GM15510 (cell line): ENCODE results near the gene TP53INP2.

Experiments used
- POLR2A ChIP-seq: IDR thresholded peaks from 3 replicates; pipeline ENCODE4 v1.6.1; 2011; ENCODE audit warnings: borderline replicate concordance; ENCODE audit not compliant: insufficient read length; ENCODE audit errors: extremely low read depth

Gene TP53INP2

DNA sequence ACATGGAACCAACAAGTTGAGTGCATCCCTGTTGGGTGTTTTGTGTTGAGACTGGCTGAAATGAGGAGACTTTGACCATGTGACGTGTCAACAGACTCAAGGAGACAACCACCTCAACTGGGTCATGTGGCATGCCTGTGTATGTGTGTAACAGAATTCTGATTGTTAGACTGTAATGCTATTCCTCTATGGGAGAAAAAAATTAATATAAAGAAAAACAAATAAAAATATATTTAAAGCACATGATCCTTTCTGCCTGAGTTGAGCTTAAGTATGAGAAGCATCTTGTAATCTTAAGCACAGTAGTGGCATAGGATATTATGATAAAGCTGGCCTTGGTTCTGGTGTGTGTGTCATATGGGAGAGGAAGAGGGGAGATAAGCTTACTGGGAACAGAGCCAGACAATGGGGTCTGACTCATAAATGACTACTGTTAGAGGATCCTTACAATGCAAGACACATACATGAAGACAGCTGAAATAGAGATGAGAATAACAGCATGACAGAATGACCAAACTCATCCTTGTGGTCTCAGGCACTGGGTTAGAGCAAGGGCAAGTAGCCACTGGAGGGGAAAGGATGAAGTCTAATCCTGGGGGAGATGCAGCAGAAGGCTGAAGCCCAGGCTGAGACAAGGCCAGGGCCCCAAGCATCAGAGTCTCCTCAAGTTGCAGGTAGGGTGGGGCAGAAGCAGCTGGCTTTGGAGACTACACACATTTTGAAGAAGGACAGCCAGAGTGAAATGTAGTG is 9.2 kb downstream of the TP53INP2 start:
- no peak for TF ChIP-seq POLR2A

DNA sequence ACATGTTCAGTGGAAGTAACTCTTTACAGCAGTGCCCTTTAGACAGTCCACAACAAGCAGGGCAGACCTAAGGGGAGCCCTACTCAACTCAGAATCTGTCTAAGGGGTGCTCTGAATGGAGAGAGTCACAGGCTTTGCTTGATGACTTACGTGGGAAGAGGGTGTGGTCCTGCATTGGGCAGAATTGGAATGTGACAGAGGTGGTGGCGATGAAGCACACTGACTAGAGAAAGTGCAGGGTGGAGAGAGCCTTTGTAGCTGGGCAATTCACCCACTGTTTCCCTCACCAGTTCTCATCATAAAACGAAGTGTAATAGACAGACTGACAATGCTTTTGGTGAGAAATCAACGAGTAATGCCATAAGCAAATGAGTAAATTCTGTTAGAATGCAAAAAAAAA is 11.2 kb downstream of the TP53INP2 start:
- no peak for TF ChIP-seq POLR2A

DNA sequence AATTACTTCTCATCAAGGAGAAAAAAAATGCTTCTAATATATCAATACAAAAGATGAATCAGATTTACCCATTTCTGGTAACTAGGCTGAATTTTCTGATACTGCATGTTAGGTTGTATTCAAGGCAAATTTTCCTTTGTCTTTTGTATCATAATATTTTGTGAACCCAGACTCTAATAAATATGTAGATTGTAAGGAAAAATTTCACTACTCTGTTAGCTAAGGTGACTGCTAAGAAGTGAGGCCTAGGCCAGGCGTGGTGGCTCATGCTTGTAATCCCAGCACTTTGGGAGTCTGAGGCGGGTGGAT is 12.7 kb downstream of the TP53INP2 start:
- no peak for TF ChIP-seq POLR2A

DNA sequence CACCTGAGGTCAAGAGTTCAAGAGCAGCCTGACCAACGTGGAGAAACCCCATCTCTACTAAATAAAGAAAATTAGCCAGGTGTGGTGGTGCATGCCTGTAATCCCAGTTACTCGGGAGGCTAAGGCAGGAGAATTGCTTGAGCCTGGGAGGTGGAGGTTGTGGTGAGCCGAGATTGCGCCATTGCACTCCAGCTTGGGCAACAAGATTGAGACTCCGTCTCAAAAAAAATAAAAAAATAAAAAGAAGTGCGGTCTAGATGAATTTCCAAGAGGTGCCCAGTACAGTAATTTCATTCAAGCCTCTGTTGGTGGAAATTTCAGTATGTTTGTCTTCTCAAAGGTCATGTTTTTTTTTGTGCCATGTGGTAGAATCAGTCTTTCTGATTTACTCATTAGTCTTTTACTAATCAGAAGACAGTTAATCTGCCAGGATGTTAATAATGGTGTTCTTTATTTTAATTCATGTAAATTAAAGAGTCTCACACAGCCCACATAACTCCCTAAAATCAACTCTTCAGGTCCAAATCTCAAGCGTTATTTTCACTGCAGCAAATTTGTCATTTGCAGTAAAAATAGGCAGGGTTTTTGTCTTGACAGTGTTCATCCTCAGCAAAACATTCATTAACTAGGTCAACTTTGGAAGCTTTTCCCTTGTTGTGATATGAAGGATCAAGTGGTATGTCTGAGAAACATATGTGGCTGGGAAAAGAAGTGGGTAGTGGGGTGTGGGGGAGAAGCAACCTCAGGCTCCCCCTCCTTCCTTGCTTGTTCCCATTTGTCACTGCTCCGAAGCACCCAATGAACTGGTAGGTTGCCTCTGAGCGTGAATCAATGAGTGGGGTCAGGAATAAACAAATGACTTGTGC is 13.3 kb downstream of the TP53INP2 start:
- TF ChIP-seq POLR2A: no peak

DNA sequence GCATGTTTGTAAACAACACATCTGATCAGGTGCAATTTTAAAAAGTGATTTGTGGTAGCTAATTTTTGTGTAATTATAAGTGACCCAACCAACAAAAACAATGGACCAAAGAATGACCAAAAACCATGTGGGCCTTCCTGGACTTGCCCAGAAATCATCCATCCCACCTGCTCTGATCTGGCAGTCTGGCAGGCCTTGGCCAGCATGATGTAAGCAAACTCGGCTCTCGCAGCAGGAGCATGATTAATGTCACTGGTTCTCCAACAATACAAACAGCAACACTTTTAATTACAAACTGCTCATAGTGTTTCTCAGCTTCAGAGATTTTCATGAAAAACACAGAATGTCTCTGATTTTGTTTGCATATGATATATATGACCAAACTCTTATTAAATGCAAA is 16.1 kb downstream of the TP53INP2 start:
- no peak for TF ChIP-seq POLR2A

- no peak for TF ChIP-seq POLR2A
Observed at GRCh38 chr20:34724172-34724571, 20.0 kb downstream of the TP53INP2 start.

DNA sequence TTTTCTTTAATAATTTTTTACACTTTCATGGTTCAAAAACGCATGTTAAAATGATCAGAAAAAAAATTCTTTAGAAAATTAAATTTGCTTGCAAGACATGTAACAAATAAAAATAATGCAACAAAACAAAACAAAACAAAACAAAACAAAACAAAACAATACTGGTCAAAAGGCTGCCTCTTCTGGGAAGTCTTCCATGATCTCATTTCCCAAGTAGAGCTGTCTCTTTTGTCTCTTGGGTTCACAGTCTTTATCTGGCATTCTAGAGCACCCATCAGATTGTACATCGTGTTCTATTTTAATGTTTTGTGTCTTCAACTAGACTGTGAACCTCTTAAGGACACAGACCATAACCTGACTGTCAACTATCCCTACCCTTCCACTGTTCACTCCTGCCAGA is 25.3 kb downstream of the TP53INP2 start:
- no peak for TF ChIP-seq POLR2A

DNA sequence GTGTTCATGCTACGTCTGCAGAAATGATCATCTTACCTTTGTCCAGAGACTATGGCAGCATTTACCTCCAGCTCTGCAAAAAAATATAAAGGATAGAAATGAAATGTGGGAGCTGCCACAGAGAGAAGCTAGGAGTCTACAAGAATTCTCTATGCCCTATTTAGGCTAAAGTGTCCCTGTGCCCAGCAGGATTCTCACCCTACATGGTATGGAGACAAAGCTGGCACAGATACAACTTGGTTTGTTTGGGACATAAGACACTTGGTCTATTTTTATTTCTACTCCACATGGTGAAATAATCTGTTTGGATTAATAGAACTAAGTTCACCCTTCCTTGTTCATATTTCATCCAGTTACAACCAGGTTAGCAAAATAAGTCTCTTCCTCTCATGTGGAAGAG is 28.4 kb downstream of the TP53INP2 start:
- TF ChIP-seq POLR2A: no peak

- TF ChIP-seq POLR2A: no peak
Observed at GRCh38 chr20:34736106-34736735, 32.1 kb downstream of the TP53INP2 start.

GRCh38 chr20:34743039-34743438 is 38.9 kb downstream of the TP53INP2 start:
- TF ChIP-seq POLR2A: no peak

GRCh38 chr20:34744340-34744739 is 40.2 kb downstream of the TP53INP2 start:
- TF ChIP-seq POLR2A: no peak

GRCh38 chr20:34744847-34745246 is 40.7 kb downstream of the TP53INP2 start:
- TF ChIP-seq POLR2A: no peak

DNA sequence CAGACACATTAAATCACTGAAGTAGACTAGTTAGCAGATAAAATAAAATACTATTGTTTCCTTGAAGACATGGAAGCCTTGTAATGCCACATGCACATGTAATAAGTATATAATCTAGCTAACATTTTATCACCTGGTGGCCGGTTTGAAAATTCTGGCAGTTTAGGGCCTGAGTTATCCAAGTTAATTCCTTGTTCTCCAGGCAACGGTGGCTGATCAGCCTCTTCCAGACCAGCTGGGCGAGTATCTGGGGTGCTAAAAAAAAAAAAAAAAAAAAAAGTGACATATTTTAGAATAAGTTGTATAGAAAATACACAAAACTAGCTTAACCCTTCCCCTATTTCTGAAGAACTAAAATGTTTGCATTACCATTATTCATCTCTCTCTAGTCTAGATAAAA is 42.5 kb downstream of the TP53INP2 start:
- TF ChIP-seq POLR2A: no peak

- TF ChIP-seq POLR2A: no peak
Observed at GRCh38 chr20:34747479-34747878, 43.3 kb downstream of the TP53INP2 start.

DNA sequence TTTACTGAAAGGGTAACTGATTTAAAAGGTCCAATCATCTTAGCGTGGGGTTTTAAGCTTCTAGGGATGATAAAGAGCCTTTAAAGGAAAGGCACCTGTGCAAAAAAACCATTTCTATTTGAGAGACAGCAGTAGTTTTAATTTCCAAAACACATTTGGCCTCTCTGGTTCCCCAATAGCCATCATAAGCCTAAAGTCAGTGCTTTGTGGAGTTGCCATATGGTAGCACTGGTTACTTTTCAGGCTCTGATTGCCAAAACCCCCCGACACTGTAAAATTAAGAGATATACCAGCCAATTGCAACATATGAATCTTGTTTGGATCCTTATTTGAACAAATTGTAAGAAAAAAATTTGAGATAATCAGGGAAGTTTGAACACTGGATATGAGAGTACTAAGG is 44.6 kb downstream of the TP53INP2 start:
- no peak for TF ChIP-seq POLR2A
